NCI-H748 (cell line): ENCODE data around the gene MINDY4B.

ENCODE experiments used
- DNase-seq: peaks from one replicate; lab custom pipeline; 2025; ENCODE audit not compliant: unreplicated experiment; lab: John Stamatoyannopoulos, UW

Gene MINDY4B

DNA sequence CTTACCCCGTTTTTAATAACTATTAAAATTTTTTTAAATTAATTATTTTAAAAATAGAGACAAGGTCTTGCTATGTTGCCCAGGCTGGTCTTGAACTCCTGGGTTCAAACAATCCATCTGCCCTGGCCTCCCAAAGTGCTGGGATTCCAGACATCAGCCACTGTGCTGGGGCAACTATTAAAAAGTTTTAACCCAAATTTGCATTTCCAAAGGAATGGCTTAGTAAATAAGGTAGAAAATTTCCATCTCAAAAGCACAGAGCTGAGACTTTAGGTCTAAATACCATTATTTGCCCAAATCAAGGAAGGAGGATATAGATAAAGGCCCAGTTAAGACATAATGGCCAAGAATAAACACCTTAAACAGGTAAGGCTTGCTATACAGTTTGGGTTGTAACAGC lies 56.4 kb downstream of the MINDY4B start:
- no peak for DNase-seq

DNA sequence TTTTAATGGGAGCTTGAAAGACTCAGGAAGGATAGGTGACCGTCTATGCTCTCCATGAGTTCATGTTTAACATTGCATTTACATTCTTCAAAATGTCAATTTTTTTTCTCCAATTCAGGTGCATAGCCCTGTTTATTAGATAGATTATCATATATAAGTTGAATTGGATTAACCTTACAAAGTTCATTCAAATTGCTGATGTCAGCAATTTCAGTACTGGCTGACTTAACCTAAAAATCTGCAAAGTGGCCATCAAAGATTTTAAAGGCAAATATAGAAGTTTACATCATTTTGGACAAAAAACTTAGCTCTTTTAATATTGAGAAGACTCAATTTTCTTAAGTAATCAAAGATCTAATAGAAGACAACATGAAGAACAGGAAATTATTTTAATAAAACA lies 57.8 kb downstream of the MINDY4B start:
- no peak for DNase-seq

DNA sequence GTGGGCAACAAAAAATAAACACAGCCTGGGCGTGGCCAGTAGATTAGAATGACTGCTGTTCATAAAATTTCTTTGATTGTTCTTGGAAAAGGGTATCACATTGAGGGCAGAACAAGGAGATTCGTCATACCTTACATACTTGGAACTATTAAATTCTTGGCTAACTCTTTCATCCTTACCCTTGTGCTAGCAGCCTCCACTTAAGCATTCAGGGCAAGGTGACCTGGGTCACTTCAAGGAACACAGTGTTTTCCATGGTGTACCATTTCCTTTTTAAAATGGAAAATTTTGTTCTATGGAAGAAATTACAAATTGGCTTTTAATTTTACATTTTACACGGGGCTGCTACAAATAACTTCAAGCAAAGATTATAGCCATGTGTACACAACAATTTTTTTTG lies 60.8 kb downstream of the MINDY4B start:
- DNase-seq: no peak

DNA sequence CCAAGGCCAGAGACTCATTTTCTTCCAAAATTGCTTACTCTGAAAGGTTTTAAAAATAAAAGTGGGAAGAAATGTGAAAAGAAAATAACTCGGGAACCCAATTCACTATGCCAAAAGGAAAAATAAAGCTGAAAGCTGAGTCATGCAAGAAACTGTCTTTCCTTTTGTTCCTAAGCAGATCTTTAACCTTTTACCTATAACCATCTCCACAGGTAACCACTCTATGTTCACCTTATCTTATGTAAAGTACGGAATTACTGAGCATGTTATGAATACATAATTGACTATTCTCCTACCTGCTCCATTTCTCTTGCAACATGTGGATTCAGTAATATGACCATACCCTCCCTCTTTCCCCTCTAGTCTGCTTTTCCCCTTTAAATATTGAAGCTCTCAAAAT lies 62.0 kb downstream of the MINDY4B start:
- no peak for DNase-seq

DNA sequence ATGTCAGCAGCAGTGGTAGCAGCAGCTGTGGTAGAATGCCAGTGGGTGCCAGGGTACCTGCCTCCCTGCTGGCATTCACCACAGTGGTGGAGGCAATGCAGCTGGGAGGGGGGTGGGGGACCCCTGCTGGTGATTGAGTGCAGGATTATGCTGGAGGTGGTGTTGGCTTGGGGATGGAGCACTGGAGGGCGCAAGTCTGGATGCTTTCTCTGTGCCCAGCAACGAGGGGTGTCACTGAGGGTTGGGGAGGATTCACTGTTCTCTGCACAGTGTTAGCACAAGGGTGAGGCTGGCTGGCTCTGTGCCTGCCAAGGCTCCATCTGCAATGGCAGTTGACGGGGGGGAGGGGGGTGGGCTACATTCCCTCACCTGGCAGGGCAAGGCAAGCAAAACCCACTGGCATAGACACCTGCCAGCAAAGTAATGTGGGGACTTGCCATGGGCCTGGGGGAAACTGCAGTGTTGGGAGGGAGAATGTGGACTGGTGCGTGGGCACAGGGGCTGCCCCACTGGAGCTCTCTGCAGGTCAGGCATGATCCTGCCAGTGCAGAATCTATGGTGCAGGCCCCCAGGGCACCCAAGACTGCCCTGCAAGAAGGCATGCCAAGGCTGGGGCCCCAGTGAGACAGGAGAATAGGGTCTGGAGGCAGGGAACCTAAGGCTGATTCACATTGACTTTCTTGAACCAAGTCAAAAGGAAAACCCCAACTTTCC lies 64.3 kb downstream of the MINDY4B start:
- no peak for DNase-seq

DNA sequence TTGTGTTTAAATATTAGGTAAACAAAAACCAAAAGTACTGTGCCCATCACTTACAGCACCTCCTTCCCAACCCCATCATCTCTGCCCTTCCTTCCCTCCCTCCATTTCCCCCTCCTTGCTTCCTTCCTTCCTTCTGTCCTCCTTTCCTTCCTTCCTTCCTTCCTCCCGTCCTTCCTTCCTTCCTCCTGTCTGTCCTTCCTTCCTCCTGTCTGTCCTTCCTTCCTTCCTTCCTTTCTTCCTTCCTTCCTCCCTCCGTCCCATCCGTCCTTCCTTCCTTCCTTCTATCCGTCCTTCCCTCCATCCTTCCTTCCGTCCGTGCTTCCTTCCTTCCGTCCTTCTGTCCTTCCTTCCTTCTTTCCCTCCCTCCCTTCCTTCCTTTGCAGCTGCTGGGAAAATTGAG lies 74.5 kb downstream of the MINDY4B start:
- no peak for DNase-seq

DNA sequence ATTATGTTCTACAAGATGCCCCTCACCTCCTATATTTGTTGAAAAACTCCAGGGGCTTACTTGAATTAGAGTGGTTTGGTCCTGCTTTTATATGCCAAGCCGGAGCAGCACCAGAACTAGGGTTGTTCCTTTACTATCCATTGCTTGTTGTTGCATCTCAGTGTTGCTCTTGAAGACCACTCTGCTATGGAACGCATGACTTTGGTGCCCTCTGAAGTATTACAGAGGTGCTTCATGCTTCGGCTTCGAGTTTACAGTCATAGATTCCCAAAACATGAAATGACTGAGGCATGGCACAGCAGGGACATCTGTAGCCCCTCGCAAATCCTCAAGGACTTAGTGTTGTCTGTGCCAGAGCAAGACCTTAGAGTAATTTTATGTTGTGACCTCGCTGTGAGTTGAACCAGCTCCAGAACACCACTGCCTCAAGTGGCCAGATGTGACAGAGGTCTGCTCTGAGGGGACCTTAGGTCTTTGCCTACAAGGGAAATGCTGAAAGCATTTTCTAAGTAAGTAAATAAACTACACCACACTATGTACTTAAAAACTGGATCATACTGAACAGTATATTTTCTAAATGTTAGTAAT lies 75.1 kb downstream of the MINDY4B start:
- DNase-seq: peak; percentile 19

DNA sequence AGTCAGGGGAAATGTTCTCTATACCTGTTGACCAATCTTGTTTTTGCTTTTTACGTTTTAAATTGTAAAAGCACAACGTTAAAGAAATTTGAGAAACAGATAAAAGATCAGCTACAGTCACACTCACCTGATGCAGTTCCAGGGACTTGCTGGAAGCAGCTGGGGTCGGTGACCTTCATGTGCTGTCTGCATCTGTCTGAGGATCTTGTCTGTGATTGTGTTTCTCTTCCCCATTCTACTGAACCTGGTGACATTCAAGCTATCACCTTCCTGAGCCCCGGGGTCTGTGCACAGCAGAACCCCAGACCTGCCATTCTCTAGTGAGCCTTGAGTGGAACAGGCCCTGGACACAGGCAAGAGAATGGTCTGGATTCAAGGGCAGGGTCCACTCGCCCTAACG lies 75.8 kb downstream of the MINDY4B start:
- DNase-seq: no peak

DNA sequence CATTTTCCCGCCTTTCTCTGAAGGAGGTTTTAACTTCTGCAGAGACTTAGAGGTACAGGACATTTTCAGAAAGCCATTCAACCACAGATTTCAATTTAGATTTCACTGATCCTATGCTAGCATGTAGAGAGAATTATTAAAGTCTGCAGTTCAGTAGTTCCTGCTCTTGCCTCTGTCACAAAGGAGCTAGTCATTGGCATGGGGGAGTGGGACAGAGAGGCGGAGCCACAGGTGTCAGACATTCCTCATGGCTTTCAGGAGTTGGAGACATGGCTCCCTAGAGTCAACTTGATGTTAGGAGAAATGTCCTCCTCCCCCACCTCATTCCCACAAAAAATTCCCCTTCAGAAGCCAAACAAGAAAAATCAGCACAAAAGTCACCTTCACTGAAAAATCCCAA lies 76.2 kb downstream of the MINDY4B start:
- DNase-seq: no peak

DNA sequence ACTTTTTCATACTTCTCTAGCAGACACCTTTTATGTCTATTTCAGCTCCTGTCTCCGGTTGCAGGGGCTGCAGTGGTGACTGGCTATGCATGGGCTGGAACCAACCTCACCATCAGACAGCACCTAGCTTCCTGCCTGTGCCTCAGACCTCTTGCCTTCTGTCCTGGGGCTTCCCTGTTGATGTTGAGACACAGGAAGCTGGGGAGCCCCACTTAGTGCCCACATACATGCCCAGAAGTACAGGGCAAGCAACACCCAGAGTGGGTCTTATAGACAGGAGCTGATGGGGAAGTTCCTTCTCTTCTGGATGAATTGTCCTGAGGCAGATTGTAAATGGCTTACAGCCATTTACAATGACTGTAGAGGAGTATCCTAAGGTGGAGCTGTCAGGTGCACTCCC lies 77.0 kb downstream of the MINDY4B start:
- DNase-seq: no peak

DNA sequence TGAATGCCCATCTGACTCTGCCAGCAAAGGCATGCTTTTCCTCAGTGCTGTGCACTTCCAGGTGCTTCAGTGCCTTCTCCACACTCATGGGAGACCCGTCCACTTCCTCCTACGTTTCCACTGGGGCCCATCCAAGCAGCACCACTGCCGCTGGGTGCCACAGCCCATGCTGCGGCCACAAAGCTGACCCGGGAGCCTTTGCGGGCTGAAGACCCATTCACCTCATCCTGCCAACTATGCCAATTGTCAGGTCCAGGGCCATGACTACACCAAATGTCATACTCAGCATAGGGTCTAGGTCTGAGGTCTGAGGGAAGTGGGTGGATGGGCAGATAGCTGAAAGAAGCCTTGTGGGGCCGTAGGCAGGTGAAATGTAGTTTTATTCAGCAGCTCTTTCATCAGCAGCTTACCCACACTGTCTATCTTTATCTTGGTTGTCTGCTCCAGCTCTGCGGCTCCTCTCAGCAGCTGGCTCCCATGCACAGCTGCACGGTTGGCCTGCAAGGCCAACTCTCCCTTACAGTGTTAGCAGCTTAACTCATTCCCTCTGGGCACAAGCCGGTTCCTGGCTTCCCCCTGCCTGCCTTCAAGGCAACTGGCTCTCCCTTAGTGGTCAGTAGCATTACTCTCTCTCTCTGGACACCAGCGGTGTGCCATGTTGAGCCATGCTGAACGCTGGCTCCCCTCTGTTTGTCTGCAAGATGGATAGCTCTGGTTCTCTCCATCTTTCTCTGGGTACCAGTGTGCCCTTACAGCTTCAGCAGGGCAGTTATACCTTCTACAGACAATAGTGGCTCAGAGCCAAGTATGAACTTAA lies 78.6 kb downstream of the MINDY4B start:
- no peak for DNase-seq

DNA sequence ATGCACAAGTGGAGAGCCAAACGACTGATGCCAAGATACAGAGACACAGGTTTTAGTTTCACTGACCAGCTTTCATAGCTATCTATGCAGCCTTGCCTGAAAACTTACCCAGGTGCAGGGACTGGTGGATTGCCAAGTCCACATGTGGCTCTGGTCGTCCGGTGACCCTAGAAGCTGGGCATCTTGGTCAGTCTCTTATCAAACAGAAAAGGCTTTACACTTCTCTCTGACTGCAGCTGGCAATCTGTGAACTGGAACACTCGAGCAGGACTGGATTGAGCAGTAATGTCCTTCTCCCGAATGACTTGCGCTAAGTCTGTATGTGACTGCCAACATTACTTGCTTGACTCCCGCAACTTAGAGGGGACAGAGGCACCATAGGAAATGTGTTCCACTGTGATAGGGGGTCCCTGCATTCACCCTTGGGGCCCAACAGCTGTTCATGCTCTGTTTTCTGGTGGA lies 79.3 kb downstream of the MINDY4B start:
- no peak for DNase-seq

DNA sequence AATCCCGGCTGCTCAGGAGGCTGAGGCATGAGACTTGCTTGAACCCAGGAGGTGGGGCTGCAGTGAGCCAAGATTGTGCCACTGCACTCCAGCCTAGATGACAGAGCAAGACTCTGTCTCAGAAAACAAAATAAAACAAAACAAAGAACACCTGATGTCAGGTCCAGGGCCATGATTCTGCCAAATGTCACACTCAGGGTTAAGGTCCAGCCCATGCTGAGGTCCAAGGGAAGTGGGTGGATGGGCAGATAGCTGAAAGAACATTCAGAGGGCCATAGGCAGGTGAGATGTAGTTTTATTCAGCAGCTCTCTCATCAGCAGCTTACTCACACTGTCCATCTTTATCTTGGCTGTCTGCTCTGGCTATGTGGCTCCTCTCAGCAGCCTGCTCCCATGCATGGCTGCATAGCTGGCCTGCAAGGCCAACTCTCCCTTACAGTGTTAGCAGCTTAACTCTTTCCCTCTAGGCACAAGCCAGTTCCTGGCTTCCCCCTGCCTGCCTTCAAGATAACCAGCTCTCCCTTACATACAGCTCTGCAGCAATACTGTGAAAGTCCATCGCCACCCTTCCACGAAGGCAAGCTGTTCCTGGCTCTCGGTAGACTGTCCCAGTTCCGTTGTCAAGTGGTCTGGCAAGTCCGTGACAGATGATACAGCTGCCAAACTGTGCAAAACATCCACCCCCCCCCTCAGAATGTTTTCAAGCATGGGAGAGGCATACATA lies 79.9 kb downstream of the MINDY4B start:
- DNase-seq: no peak

DNA sequence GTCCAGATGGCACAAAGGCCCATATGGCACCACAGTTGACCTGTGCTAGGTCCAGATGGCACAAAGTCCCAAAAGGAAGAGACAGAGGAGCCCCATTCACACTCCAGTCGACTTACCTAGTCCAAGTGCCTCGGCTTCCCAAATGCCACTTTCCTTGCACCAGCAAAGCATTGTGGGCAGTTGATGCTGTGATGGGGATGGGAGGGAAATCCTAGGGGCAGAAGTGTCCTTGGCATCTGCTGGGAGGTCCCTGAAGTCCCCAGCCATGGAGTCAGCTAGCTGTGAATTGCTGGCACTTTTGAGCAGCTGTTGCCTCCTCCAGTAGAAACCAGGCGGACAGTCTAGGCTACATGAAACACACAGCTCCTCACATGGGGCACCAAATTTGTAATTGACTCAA lies 82.0 kb downstream of the MINDY4B start:
- no peak for DNase-seq

DNA sequence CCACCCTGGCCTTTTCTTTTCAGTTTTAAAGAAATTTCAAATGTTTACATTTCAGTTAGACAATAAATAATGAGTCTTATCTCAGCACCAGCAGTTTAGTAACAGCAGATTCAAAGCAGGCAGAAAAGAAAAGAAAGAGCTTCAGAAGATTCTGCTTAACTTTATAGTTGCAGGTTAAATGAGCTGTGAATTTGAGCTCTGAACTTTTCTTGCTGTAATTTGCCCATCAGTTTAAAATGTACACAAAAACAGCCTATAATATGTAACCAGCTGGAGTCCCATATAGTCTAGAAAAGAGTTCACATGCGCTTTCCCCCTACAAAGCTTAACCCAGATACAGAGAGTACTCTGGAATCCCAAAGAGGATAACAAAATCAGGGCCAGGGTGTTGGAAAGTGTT lies 82.6 kb downstream of the MINDY4B start:
- DNase-seq: no peak
